Suprapubic skin (tissue), 4 donors: ENCODE measurements around the gene SCAMP4. TPM values are rescaled to one million over a fixed set of nuclear protein-coding genes. Genes with fewer than 3 reads are reported as not detected.
A peak's percentile ranks its signal among the peaks of the same experiment; 100 is the strongest.

Source experiments
- DNase-seq, 2 donors: peaks; one replicate each; pipeline ENCODE4 v3.0.0-alpha.2; 2019; ENCODE audit warnings: low spot score in 2 of 2
- H3K27ac ChIP-seq: fragments of 200-600 bp; sonication (generic); one replicate; pipeline ENCODE4 v1.5.1; 2019
- H3K27me3 ChIP-seq: fragments of 200-600 bp; sonication (generic); one replicate; pipeline ENCODE4 v1.5.1; 2019
- H3K36me3 ChIP-seq: fragments of 200-600 bp; sonication (generic); one replicate; pipeline ENCODE4 v1.5.1; 2019
- H3K4me1 ChIP-seq: fragments of 200-600 bp; sonication (generic); one replicate; pipeline ENCODE4 v1.5.1; 2019
- H3K4me3 ChIP-seq: fragments of 200-600 bp; sonication (generic); one replicate; pipeline ENCODE4 v1.5.1; 2019; ENCODE audit warnings: mild to moderate bottlenecking
- H3K9me3 ChIP-seq: fragments of 200-600 bp; sonication (generic); one replicate; pipeline ENCODE4 v1.5.1; 2019
- CTCF ChIP-seq, 2 donors: fragments of 200-600 bp in 1 of 2; fragments of 450-650 bp in 1 of 2; sonication (generic) in 1 of 2; IDR thresholded peaks; one replicate each; pipeline ENCODE4 v1.5.1; 2016 to 2019; ENCODE audit warnings: antibody characterized with exemption in 2 of 2, mild to moderate bottlenecking in 1 of 2, moderate library complexity in 1 of 2
- EP300 ChIP-seq: sonication (generic); formaldehyde crosslinking; IDR thresholded peaks from one replicate; pipeline ENCODE4 v1.6.1; 2017; ENCODE audit warnings: antibody characterized with exemption
- POLR2A ChIP-seq, 2 donors: fragments of 450-650 bp; IDR thresholded peaks; one replicate each; pipeline ENCODE4 v1.6.1; 2017; ENCODE audit warnings: antibody characterized with exemption in 2 of 2, mild to moderate bottlenecking in 2 of 2, moderate library complexity in 2 of 2
- POLR2AphosphoS5 ChIP-seq, 3 donors: sonication (generic); formaldehyde crosslinking; IDR thresholded peaks; one replicate each; pipeline ENCODE4 v1.6.1; 2017; ENCODE audit warnings: antibody characterized with exemption in 3 of 3
- WGBS: methylation state at CpG from one replicate; pipeline ENCODE4 v1.1.5; 2018; 5-methylcytosine and 5-hydroxymethylcytosine counted together
- total RNA-seq, 4 donors: library from RNA; depleted of rRNA; stranded (reverse); fragments of >200 nt; gene quantifications; one replicate each; pipeline ENCODE4 v1.1.0, GENCODE V29; 2016

SCAMP4 gene
- total RNA-seq, 4 donors from 2014 or later, result 68.1 to 119 (median 103) TPM

- peaks cover 65% of the 10 kb centered on the region for H3K4me1 ChIP-seq
- TF ChIP-seq CTCF (IDR thresholded peaks at IDR 0.05) (no peak), EP300 (no peak), POLR2AphosphoS5 (IDR thresholded peaks at IDR 0.05) (no peak), POLR2A (IDR thresholded peaks at IDR 0.05) (no peak)
- 45% methylated on average over 22 of the region's 43 CpGs for WGBS
- H3K36me3 ChIP-seq, result peaks cover 10% of the 10 kb centered on the region
- H3K9me3 ChIP-seq, result no peaks in the 10 kb centered on the region
- H3K4me3 ChIP-seq, result peak overlapping the region; percentile 36
- DNase-seq, result no peak
- peak overlapping the region; percentile 90 for H3K27ac ChIP-seq
- no peaks in the 10 kb centered on the region for H3K27me3 ChIP-seq
Measured at GRCh38 chr19:1907563-1908363, 2.6 kb downstream of the SCAMP4 start.

GRCh38 chr19:1908364-1908678, 3.1 kb downstream of the SCAMP4 start:
- H3K27ac ChIP-seq, result peak overlapping the region; percentile 90
- TF ChIP-seq POLR2AphosphoS5 (IDR thresholded peaks at IDR 0.05) (no peak), EP300 (no peak), POLR2A (IDR thresholded peaks at IDR 0.05) (no peak), CTCF (IDR thresholded peaks at IDR 0.05) (no peak)

GRCh38 chr19:1909761-1910080, 4.5 kb downstream of the SCAMP4 start:
- H3K4me3 ChIP-seq, result no peak overlapping the region
- no peaks in the 10 kb centered on the region for H3K27me3 ChIP-seq
- peak overlapping the region; percentile 68 for H3K27ac ChIP-seq
- no peaks in the 10 kb centered on the region for H3K9me3 ChIP-seq
- DNase-seq, result no peak
- H3K4me1 ChIP-seq, result peaks cover 75% of the 10 kb centered on the region
- TF ChIP-seq POLR2A (IDR thresholded peaks at IDR 0.05) (no peak), POLR2AphosphoS5 (IDR thresholded peaks at IDR 0.05) (no peak), EP300 (no peak), CTCF (IDR thresholded peaks at IDR 0.05) (no peak)
- 54% methylated on average over 3 of the region's 10 CpGs for WGBS
- peaks cover 19% of the 10 kb centered on the region for H3K36me3 ChIP-seq

More at GRCh38 chr19:1908364-1908678, 3.1 kb downstream of the SCAMP4 start:
- Histone ChIP-seq H3K4me3 (peak overlapping the region; percentile 36), H3K4me1 (peaks cover 71% of the 10 kb centered on the region), H3K36me3 (peaks cover 15% of the 10 kb centered on the region), H3K9me3 (no peaks in the 10 kb centered on the region), H3K27me3 (no peaks in the 10 kb centered on the region)
- no peak for DNase-seq
- 68% methylated on average over 13 of the region's 13 CpGs for WGBS

GRCh38 chr19:1910177-1910576, 5.0 kb downstream of the SCAMP4 start:
- no peak for DNase-seq
- 43% methylated on average over 8 of the region's 10 CpGs for WGBS
- peak overlapping the region; percentile 68 for H3K27ac ChIP-seq
- peaks cover 76% of the 10 kb centered on the region for H3K4me1 ChIP-seq
- H3K36me3 ChIP-seq, result peaks cover 23% of the 10 kb centered on the region
- H3K4me3 ChIP-seq, result no peak overlapping the region
- H3K9me3 ChIP-seq, result no peaks in the 10 kb centered on the region
- TF ChIP-seq CTCF (IDR thresholded peaks at IDR 0.05), result no peak
- TF ChIP-seq EP300, result no peak
- no peak for TF ChIP-seq POLR2AphosphoS5 (IDR thresholded peaks at IDR 0.05)
- TF ChIP-seq POLR2A (IDR thresholded peaks at IDR 0.05), result no peak
- no peaks in the 10 kb centered on the region for H3K27me3 ChIP-seq

- Histone ChIP-seq H3K4me3 (no peak overlapping the region), H3K27ac (no peak overlapping the region), H3K9me3 (no peaks in the 10 kb centered on the region), H3K4me1 (peaks cover 72% of the 10 kb centered on the region), H3K27me3 (no peaks in the 10 kb centered on the region), H3K36me3 (peaks cover 25% of the 10 kb centered on the region)
- no peak for DNase-seq
- no peak for TF ChIP-seq CTCF (IDR thresholded peaks at IDR 0.05)
- no peak for TF ChIP-seq EP300
- no peak for TF ChIP-seq POLR2A (IDR thresholded peaks at IDR 0.05)
- no peak for TF ChIP-seq POLR2AphosphoS5 (IDR thresholded peaks at IDR 0.05)
- WGBS, result 89% methylated on average over 13 of the region's 13 CpGs
Measured at GRCh38 chr19:1911098-1911497, 5.9 kb downstream of the SCAMP4 start.
